K562 (cell line): ENCODE data around the gene TRIO. TPM values are rescaled to one million over a fixed set of nuclear protein-coding genes. Genes with fewer than 3 reads are reported as not detected.

Source experiments
- ATAC-seq: fragments of 200-7000 bp; cut with Tn5 transposase; 3 replicates; pipeline ENCODE4 v1.9.1; 2020; ENCODE audit warnings: moderate library complexity
- BruUV-seq: library from RNA; stranded (reverse); fragments of 400-500 nt; replicated peaks from 2 replicates; lab custom pipeline; 2021; lab: Mats Ljungman, UMichigan
- CTCF ChIA-PET: fragments of 300-600 bp; formaldehyde crosslinking; extraction: SDS; loops from one replicate; lab custom pipeline; 2021; ENCODE audit warnings: low intra/inter-chr PET ratio; lab: Yijun Ruan, JAX
- POLR2A ChIA-PET: fragments of 300-600, 350-650 bp; sonication (Branson Sonifier 250); formaldehyde crosslinking; extraction: SDS; loops from one replicate; lab custom pipeline; 2021; ENCODE audit warnings: antibody characterized with exemption, inconsistent platforms; lab: Yijun Ruan, JAX
- DNase-seq, 4 experiments: peaks; one replicate each; pipeline versions ENCODE4 v3.0.0 to v3.0.0-alpha.2; 2011 to 2018; ENCODE audit warnings: low spot score in 3 of 4, mixed read lengths in 3 of 4; ENCODE audit errors: extremely low read depth in 1 of 4
- FAIRE-seq: peaks from 2 replicates; lab custom pipeline; 2011; peaks lifted over from hg19 to GRCh38; lab: Jason Lieb, UNC
- H2AFZ ChIP-seq: 2 replicates; pipeline ENCODE4 v1.6.0; 2011; ENCODE audit warnings: low read depth, low read length, control low read depth, inconsistent platforms
- H3K27ac ChIP-seq: fragments of 200-600 bp; 3 replicates; pipeline ENCODE4 v1.8.0; 2011; ENCODE audit warnings: low read depth, mild to moderate bottlenecking, control low read depth, inconsistent platforms, low read length, moderate library complexity, mixed read lengths; ENCODE audit errors: extremely low read depth
- H3K27me3 ChIP-seq, 2 experiments: fragments of 300-600 bp in 1 of 2; 2 replicates in 1 of 2; 3 replicates in 1 of 2; pipeline versions ENCODE4 v1.6.0 to v1.8.0; 2011; ENCODE audit warnings: inconsistent platforms in 2 of 2, low read length in 2 of 2, mild to moderate bottlenecking in 1 of 2, mixed read lengths in 1 of 2, moderate library complexity in 1 of 2; ENCODE audit not compliant: control insufficient read depth in 2 of 2, insufficient read depth in 2 of 2
- H3K36me3 ChIP-seq: fragments of 300-600 bp; 3 replicates; pipeline ENCODE4 v1.8.0; 2011; ENCODE audit warnings: mild to moderate bottlenecking, low read length, inconsistent platforms; ENCODE audit not compliant: control insufficient read depth, insufficient read depth
- H3K4me1 ChIP-seq, 2 experiments: fragments of 200-600 bp in 1 of 2; replicated peaks in 1 of 2; 2 replicates in 1 of 2; 3 replicates in 1 of 2; pipeline versions ENCODE4 v1.5.1 to v1.8.0; 2011; ENCODE audit warnings: inconsistent platforms in 2 of 2, low read length in 2 of 2, mild to moderate bottlenecking in 1 of 2, mixed read lengths in 1 of 2, moderate library complexity in 1 of 2; ENCODE audit not compliant: control insufficient read depth in 2 of 2, insufficient read depth in 2 of 2
- H3K4me2 ChIP-seq: 2 replicates; pipeline ENCODE4 v1.6.1; 2011; ENCODE audit warnings: low read length, control low read depth, inconsistent platforms, mixed read lengths; ENCODE audit not compliant: insufficient read depth
- H3K4me3 ChIP-seq: fragments of 200-600 bp; sonication (generic), shearing (Covaris generic); 2 replicates; pipeline ENCODE4 v1.5.1; 2016; ENCODE audit warnings: control low read depth, inconsistent platforms
- H3K79me2 ChIP-seq: fragments of 200-600 bp; 3 replicates; pipeline ENCODE4 v1.8.0; 2011; ENCODE audit warnings: low read length, inconsistent platforms; ENCODE audit not compliant: control insufficient read depth, insufficient read depth
- H3K9ac ChIP-seq, 2 experiments: 2 replicates each; pipeline versions ENCODE4 v1.6.0 to v1.6.1; 2011; ENCODE audit warnings: low read depth in 2 of 2, low read length in 2 of 2, control low read depth in 1 of 2, inconsistent platforms in 1 of 2, mild to moderate bottlenecking in 1 of 2, mixed read lengths in 1 of 2; ENCODE audit not compliant: insufficient read depth in 1 of 2
- H3K9me1 ChIP-seq: one replicate; pipeline ENCODE4 v1.6.0; 2011; ENCODE audit warnings: inconsistent platforms, mild to moderate bottlenecking, low read length, moderate library complexity; ENCODE audit not compliant: control insufficient read depth, insufficient read depth
- H3K9me3 ChIP-seq: replicated peaks from 2 replicates; pipeline ENCODE4 v1.5.1; 2011; ENCODE audit warnings: low read depth, low read length, inconsistent platforms; ENCODE audit not compliant: control insufficient read depth, insufficient read depth
- H4K20me1 ChIP-seq: replicated peaks from 2 replicates; pipeline ENCODE4 v1.6.1; 2011; ENCODE audit warnings: low read length, inconsistent platforms, mixed read lengths; ENCODE audit not compliant: control insufficient read depth, insufficient read depth
- CCAR2 ChIP-seq: fragments of 200-400 bp; formaldehyde crosslinking; IDR thresholded peaks from 2 replicates; pipeline ENCODE4 v1.6.1; 2017; ENCODE audit warnings: mild to moderate bottlenecking, low read depth, low read length
- RAD51 ChIP-seq: fragments of 450-650 bp; IDR thresholded peaks from 2 replicates; pipeline ENCODE4 v1.7.1; 2016; ENCODE audit warnings: low read depth, mild to moderate bottlenecking, borderline replicate concordance
- SRSF7 ChIP-seq: fragments of 200-400 bp; formaldehyde crosslinking; optimal IDR thresholded peaks from 2 replicates; pipeline ENCODE3; 2017; ENCODE audit warnings: mild to moderate bottlenecking, low read depth, low read length
- TEAD1 ChIP-seq, 2 experiments: fragments of 450-650 bp in 1 of 2; sonication (generic) in 1 of 2; formaldehyde crosslinking; IDR thresholded peaks; 2 replicates each; pipeline versions ENCODE4 v1.4.0 to v1.8.0; 2020 to 2022; ENCODE audit warnings: mild to moderate bottlenecking in 2 of 2, missing genetic modification reagents in 1 of 2
- TRIM28 ChIP-seq: fragments of 450-650 bp; IDR thresholded peaks from 2 replicates; pipeline ENCODE4 v1.6.1; 2017
- ZNF274 ChIP-seq: IDR thresholded peaks from 2 replicates; pipeline ENCODE4 v1.6.1; 2011; ENCODE audit warnings: low read depth, mild to moderate bottlenecking, low read length, moderate library complexity, borderline replicate concordance
- ZNF592 ChIP-seq: fragments of 450-650 bp; IDR thresholded peaks from 2 replicates; pipeline ENCODE4 v1.6.1; 2017; ENCODE audit warnings: antibody characterized with exemption, mild to moderate bottlenecking
- ZNF766 ChIP-seq: fragments of 200-800 bp; sonication (Bioruptor generic); conservative IDR thresholded peaks from 2 replicates; pipeline ENCODE4 v1.6.1; 2016; ENCODE audit warnings: missing genetic modification characterization, missing compliant biosample characterization
- WGBS: fragments of 100-300 bp; shearing (Covaris generic); methylation state at CpG from one replicate; pipeline ENCODE4 v1.1.6; 2016; ENCODE audit warnings: low coverage, mixed read lengths; ENCODE audit not compliant: insufficient coverage; ENCODE audit errors: missing lambda C conversion rate; 5-methylcytosine and 5-hydroxymethylcytosine counted together
- in situ Hi-C: fragments of 300-500 bp; cut with MboI; formaldehyde crosslinking; loops from 4 replicates; pipeline ENCODE4 v1.15.0; 2018; ENCODE audit warnings: inconsistent platforms, mixed read lengths
- intact Hi-C: fragments of 100-400 bp; cut with micrococcal nuclease; formaldehyde crosslinking; loops from 2 replicates; pipeline ENCODE4 v1.14.2; 2022
- polyA plus RNA-seq, 8 experiments: library from polyadenylated mRNA; depleted of rRNA in 4 of 8; stranded (reverse) in 5 of 8; unstranded in 3 of 8; fragments of >200 nt; fragmentation: Nextera tagmentation in 2 of 8; fragmentation: Illumina TruSeq in 1 of 8; extraction: Ambion mirVana in 2 of 8; extraction: Trizol in 1 of 8; gene quantifications; 2 replicates each; pipeline versions ENCODE4 v1.2.1 to v1.2.3, GENCODE V29; 2011 to 2014; ENCODE audit warnings: inconsistent platforms in 1 of 8, missing spikeins in 1 of 8
- total RNA-seq, 7 experiments: library from RNA; depleted of rRNA in 6 of 7; stranded (reverse); fragments of >200 nt in 6 of 7; fragmentation: Illumina TruSeq in 2 of 7; extraction: Trizol in 2 of 7; gene quantifications; 2 replicates each; pipeline versions ENCODE4 v1.2.1 to v1.2.3, GENCODE V29; 2011 to 2021; ENCODE audit warnings: low replicate concordance in 1 of 7

The TRIO gene
- total and polyA plus RNA-seq, 9 of the 15 experiments (the other 6 are each of a cell fraction or from before 2014, with no cell fraction given), result 0.24 to 5.0 (median 1.1) TPM

- Histone ChIP-seq H3K79me2 (no peaks in the 10 kb centered on the region), H3K4me1 (no peaks in the 10 kb centered on the region; a peak in 1 of 5 replicates), H3K9me3 (no peaks in the 10 kb centered on the region), H3K4me3 (no peak overlapping the region), H3K4me2 (no peak overlapping the region), H3K9ac (no peak overlapping the region), H3K27ac (no peak overlapping the region), H3K27me3 (peaks cover 0 to 4% of the 10 kb centered on the region in 2 experiments; a peak in 2 of 5 replicates), H2AFZ (no peak overlapping the region), H4K20me1 (no peaks in the 10 kb centered on the region), H3K9me1 (no peaks in the 10 kb centered on the region)
- no peak for FAIRE-seq
- BruUV-seq, result no TSS peak
- 36% methylated on average over 5 of the region's 5 CpGs for WGBS
- POLR2A ChIA-PET, result no interaction called here
- CTCF ChIA-PET, result interaction anchor here (1.1 kb wide), 1 partner anchor 108 kb away, joined by 3 read pairs; no protein-coding TSS in a partner anchor
- ATAC-seq, result no peak
- in situ Hi-C loops, result no loop called here
- no peak for DNase-seq
- intact Hi-C loops, result no loop called here
- TF ChIP-seq ZNF274, result peak; percentile 92
- no peak for TF ChIP-seq TEAD1 (CRISPR knock-in tag; IDR thresholded peaks at IDR 0.05)
- TF ChIP-seq RAD51, result no peak
- TF ChIP-seq TRIM28, result 0 out of 2 replicates have a peak, but pooled peaks have one; percentile 31
- TF ChIP-seq ZNF766 (CRISPR knock-in tag), result peak; percentile 81
- TF ChIP-seq SRSF7, result no peak
- no peak for TF ChIP-seq ZNF592
- TF ChIP-seq CCAR2, result no peak
- TF ChIP-seq, all 486 proteins: peak for 3
- H3K36me3 ChIP-seq, result no peaks in the 10 kb centered on the region
These were observed 113.0 kb downstream of the TRIO start for GRCh38 chr5:14256026-14256690.
